Spinal cord (tissue), 10 donors: Measurements from ENCODE around the gene RAD51B. TPM values are rescaled to one million over a fixed set of nuclear protein-coding genes. Genes with fewer than 3 reads are reported as not detected.

Experiments used
- DNase-seq, 6 donors: peaks; one replicate each; pipeline versions ENCODE4 v3.0.0 to v3.0.0-alpha.2; 2013 to 2015; ENCODE audit warnings: low spot score in 6 of 6, low read depth in 4 of 6
- H3K27ac ChIP-seq: one replicate; pipeline ENCODE4 v1.5.1; 2013; ENCODE audit warnings: low read depth, low read length, control low read depth
- H3K27me3 ChIP-seq: one replicate; pipeline ENCODE4 v1.6.1; 2013; ENCODE audit warnings: low read length; ENCODE audit not compliant: control insufficient read depth, insufficient read depth
- H3K36me3 ChIP-seq: one replicate; pipeline ENCODE4 v1.6.1; 2013; ENCODE audit warnings: low read length; ENCODE audit not compliant: control insufficient read depth, insufficient read depth
- H3K4me1 ChIP-seq: one replicate; pipeline ENCODE4 v1.6.1; 2013; ENCODE audit warnings: low read length; ENCODE audit not compliant: control insufficient read depth, insufficient read depth
- H3K4me3 ChIP-seq: one replicate; pipeline ENCODE4 v1.5.1; 2013; ENCODE audit warnings: low read depth, low read length, control low read depth
- H3K9me3 ChIP-seq: one replicate; pipeline ENCODE4 v1.6.1; 2013; ENCODE audit warnings: low read length; ENCODE audit not compliant: control insufficient read depth, insufficient read depth
- WGBS: methylation state at CpG from one replicate; pipeline ENCODE4 v1.1.5; 2013; ENCODE audit warnings: missing lambda C conversion rate; ENCODE audit not compliant: insufficient coverage; 5-methylcytosine and 5-hydroxymethylcytosine counted together
- polyA plus RNA-seq, 2 donors: library from polyadenylated mRNA; unstranded; fragments of 120-200 nt; gene quantifications; one replicate each; pipeline ENCODE4 v1.2.1, GENCODE V29; 2013; ENCODE audit not compliant: insufficient read length in 2 of 2
- total RNA-seq, 2 donors: library from RNA; depleted of rRNA in 1 of 2; stranded (reverse); fragments of 120-200 nt in 1 of 2; fragments of >200 nt in 1 of 2; gene quantifications; one replicate each; pipeline versions ENCODE4 v1.2.3 to v1.2.4, GENCODE V29; 2013 to 2014
- donor health status: healthy.

Gene RAD51B
- total and polyA plus RNA-seq, 4 donors: 5.7 to 28.9 (median 14.4) TPM

- peak in 1 of 6 donors; percentile 96 for DNase-seq
- Histone ChIP-seq H3K4me3 (no peak overlapping the region), H3K4me1 (peaks cover 32% of the 10 kb centered on the region)
These were observed 573.7 kb downstream of the RAD51B start for GRCh38 chr14:68393259-68393658.

GRCh38 chr14:68394118-68394763 lies 574.7 kb downstream of the RAD51B start:
- H3K9me3 ChIP-seq: no peaks in the 10 kb centered on the region
- 59% methylated on average over 3 of the region's 6 CpGs for WGBS
- peak overlapping the region; percentile 90 for H3K27ac ChIP-seq
- peaks cover 34% of the 10 kb centered on the region for H3K4me1 ChIP-seq
- no peak for DNase-seq
- H3K27me3 ChIP-seq: no peaks in the 10 kb centered on the region
- no peak overlapping the region for H3K4me3 ChIP-seq
- no peaks in the 10 kb centered on the region for H3K36me3 ChIP-seq

More at GRCh38 chr14:68393259-68393658, 573.7 kb downstream of the RAD51B start:
- H3K9me3 ChIP-seq: no peaks in the 10 kb centered on the region
- no peaks in the 10 kb centered on the region for H3K27me3 ChIP-seq
- 75% methylated on average over 2 of the region's 7 CpGs for WGBS
- peak overlapping the region; percentile 90 for H3K27ac ChIP-seq
- no peaks in the 10 kb centered on the region for H3K36me3 ChIP-seq

DNA sequence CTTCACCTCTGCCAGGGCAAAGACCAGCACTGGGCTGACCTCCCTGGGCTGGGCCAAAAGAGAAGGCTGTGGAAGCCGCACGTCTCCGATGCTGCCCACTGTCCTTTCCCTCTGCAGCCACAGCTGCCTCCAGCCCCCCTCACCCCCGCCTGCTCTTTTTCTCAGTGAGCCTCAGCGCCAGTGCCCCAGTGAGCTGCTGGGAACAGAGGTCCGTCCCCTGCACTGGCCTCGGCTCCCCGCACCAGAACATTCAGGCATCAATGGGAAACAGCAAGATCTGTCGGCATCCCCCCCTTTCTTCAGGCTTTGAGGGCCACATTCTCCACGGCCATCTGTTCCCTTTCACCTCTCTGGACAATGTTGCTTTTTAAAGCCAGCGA lies 575.2 kb downstream of the RAD51B start:
- Histone ChIP-seq H3K9me3 (no peaks in the 10 kb centered on the region), H3K27ac (peak overlapping the region; percentile 90), H3K4me3 (no peak overlapping the region), H3K4me1 (peaks cover 34% of the 10 kb centered on the region), H3K36me3 (no peaks in the 10 kb centered on the region), H3K27me3 (no peaks in the 10 kb centered on the region)
- peak in 2 of 6 donors; percentile 48 to 55 for DNase-seq
- WGBS: 26% methylated on average over 11 of the region's 11 CpGs

DNA sequence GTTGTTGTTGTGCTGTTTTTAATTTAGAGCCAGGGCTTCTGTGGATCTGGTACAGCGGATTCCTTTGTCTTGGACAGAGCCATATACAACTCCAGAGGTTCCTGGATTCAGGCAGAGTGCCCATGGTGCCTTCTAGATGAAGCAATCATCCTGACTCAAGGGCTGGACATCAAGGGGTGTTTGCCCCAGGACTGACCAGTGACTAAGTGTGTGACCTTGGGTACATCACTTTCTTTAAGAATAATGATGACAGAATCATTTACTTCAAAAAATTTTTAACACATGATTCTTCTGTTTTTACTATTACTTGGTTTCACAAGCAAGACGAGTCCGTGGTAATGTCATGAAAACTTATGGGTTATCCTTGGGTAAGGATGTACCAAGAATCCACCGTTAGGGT lies 576.0 kb downstream of the RAD51B start:
- Histone ChIP-seq H3K4me3 (no peak overlapping the region), H3K4me1 (peaks cover 39% of the 10 kb centered on the region), H3K27ac (no peak overlapping the region), H3K9me3 (no peaks in the 10 kb centered on the region), H3K27me3 (no peaks in the 10 kb centered on the region), H3K36me3 (no peaks in the 10 kb centered on the region)
- 72% methylated on average over 4 of the region's 4 CpGs for WGBS
- DNase-seq: no peak

- no peak for DNase-seq
- no peak overlapping the region for H3K27ac ChIP-seq
- WGBS: no CpG with 5 or more reads among the region's 3 CpGs
- no peak overlapping the region for H3K4me3 ChIP-seq
- peaks cover 39% of the 10 kb centered on the region for H3K4me1 ChIP-seq
- no peaks in the 10 kb centered on the region for H3K36me3 ChIP-seq
- H3K9me3 ChIP-seq: no peaks in the 10 kb centered on the region
- no peaks in the 10 kb centered on the region for H3K27me3 ChIP-seq
These were observed 576.9 kb downstream of the RAD51B start for GRCh38 chr14:68396461-68396860.

DNA sequence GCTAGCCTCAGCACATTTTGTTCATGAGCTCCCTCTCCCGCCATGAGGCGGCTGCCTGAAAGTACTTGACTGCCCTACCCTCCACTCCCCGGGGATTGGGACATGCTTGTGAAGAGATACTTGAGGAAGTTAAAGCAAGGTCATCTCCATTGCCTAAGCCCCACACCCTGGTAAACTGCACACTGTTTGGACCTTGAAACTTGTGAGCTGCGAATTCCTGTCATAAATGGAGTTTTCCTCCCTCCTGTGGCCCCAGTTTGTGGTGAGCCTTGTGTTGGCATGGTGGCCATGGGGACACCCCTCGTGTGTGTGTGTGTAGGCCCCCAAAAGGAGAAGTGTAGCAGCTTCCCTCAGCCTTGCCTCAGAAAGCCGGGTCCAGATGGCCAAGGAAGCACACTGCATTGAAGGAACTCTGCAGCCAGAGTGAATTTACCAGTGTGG lies 577.8 kb downstream of the RAD51B start:
- H3K27ac ChIP-seq: peak overlapping the region; percentile 80
- no peak for DNase-seq
- H3K4me1 ChIP-seq: peaks cover 39% of the 10 kb centered on the region
- 79% methylated on average over 3 of the region's 6 CpGs for WGBS
- no peaks in the 10 kb centered on the region for H3K9me3 ChIP-seq
- no peaks in the 10 kb centered on the region for H3K27me3 ChIP-seq
- no peak overlapping the region for H3K4me3 ChIP-seq
- no peaks in the 10 kb centered on the region for H3K36me3 ChIP-seq

DNA sequence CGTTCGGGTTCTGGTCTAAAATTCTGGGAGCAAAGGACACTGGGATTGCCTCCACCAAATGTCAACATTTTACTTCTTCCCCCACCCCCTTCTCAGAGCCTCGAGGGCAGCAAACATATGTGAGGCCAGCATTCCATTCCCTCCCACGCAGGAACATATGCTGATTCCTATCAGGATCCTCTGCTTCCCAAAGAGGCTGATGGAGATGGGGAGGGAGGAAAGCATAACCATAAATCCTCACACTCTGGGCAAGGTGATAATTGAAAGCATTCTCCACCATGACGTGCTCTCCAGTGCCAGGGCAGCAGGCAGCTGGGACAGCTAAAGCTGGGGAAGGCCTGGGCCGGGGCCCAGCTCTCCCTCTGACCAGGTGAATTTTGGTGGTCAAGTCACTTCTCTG lies 578.2 kb downstream of the RAD51B start:
- DNase-seq: no peak
- H3K4me1 ChIP-seq: peaks cover 35% of the 10 kb centered on the region
- 62% methylated on average over 2 of the region's 6 CpGs for WGBS
- no peaks in the 10 kb centered on the region for H3K9me3 ChIP-seq
- no peaks in the 10 kb centered on the region for H3K27me3 ChIP-seq
- H3K4me3 ChIP-seq: no peak overlapping the region
- no peaks in the 10 kb centered on the region for H3K36me3 ChIP-seq
- peak overlapping the region; percentile 80 for H3K27ac ChIP-seq

- Histone ChIP-seq H3K9me3 (no peaks in the 10 kb centered on the region), H3K36me3 (no peaks in the 10 kb centered on the region), H3K4me3 (no peak overlapping the region), H3K27me3 (no peaks in the 10 kb centered on the region), H3K4me1 (peaks cover 34% of the 10 kb centered on the region), H3K27ac (peak overlapping the region; percentile 80)
- no peak for DNase-seq
- no CpG with 5 or more reads among the region's 2 CpGs for WGBS
These were observed 578.8 kb downstream of the RAD51B start for GRCh38 chr14:68398370-68398769.

- no peak for DNase-seq
- whole genome bisulfite sequencing: 57% methylated on average over 1 of the region's 2 CpGs
These were observed 580.4 kb downstream of the RAD51B start for GRCh38 chr14:68399971-68400370.

GRCh38 chr14:68401317-68401716 lies 581.7 kb downstream of the RAD51B start:
- Histone ChIP-seq H3K36me3 (no peaks in the 10 kb centered on the region), H3K9me3 (no peaks in the 10 kb centered on the region), H3K4me1 (peaks cover 18% of the 10 kb centered on the region), H3K27me3 (no peaks in the 10 kb centered on the region), H3K4me3 (no peak overlapping the region), H3K27ac (no peak overlapping the region)
- no peak for DNase-seq
- WGBS: 89% methylated on average over 1 of the region's 3 CpGs

More at GRCh38 chr14:68399971-68400370, 580.4 kb downstream of the RAD51B start:
- H3K27ac ChIP-seq: peak overlapping the region; percentile 50
- no peaks in the 10 kb centered on the region for H3K27me3 ChIP-seq
- H3K36me3 ChIP-seq: no peaks in the 10 kb centered on the region
- H3K4me1 ChIP-seq: peaks cover 18% of the 10 kb centered on the region
- no peaks in the 10 kb centered on the region for H3K9me3 ChIP-seq
- no peak overlapping the region for H3K4me3 ChIP-seq
